H1 (cell line): ENCODE results near the gene CRHR2. TPM values are rescaled to one million over a fixed set of nuclear protein-coding genes. Genes with fewer than 3 reads are reported as not detected.

Experiments used
- CTCF ChIA-PET: fragments of 300-600 bp; sonication (Branson Sonifier 250); formaldehyde crosslinking; loops from one replicate; lab custom pipeline; 2021; ENCODE audit not compliant: partially characterized antibody; lab: Charles Lee
- POLR2A ChIA-PET: fragments of 300-600 bp; sonication (Branson Sonifier 250); formaldehyde crosslinking; loops from one replicate; lab custom pipeline; 2021; ENCODE audit warnings: inconsistent platforms; ENCODE audit not compliant: partially characterized antibody; lab: Charles Lee
- DNase-seq, 2 experiments: peaks; one replicate each; pipeline versions ENCODE4 v3.0.0 to v3.0.0-alpha.2; 2010 to 2022; ENCODE audit warnings: low spot score in 2 of 2, low read depth in 1 of 2, mixed read lengths in 1 of 2
- FAIRE-seq: peaks from 2 replicates; lab custom pipeline; 2011; peaks lifted over from hg19 to GRCh38; lab: Jason Lieb, UNC
- H2AFZ ChIP-seq: 2 replicates; pipeline ENCODE4 v1.8.1; 2012; ENCODE audit warnings: low read length, inconsistent platforms
- H2AK5ac ChIP-seq: 2 replicates; pipeline ENCODE4 v1.6.1; 2013; ENCODE audit warnings: low read depth, low read length
- H2BK120ac ChIP-seq: replicated peaks from 2 replicates; pipeline ENCODE3; 2013; ENCODE audit warnings: low read depth, low read length, inconsistent platforms
- H2BK12ac ChIP-seq: 2 replicates; pipeline ENCODE4 v1.6.1; 2013; ENCODE audit warnings: low read depth, low read length
- H2BK15ac ChIP-seq: 2 replicates; pipeline ENCODE4 v1.6.1; 2013; ENCODE audit warnings: low read length
- H2BK20ac ChIP-seq: 2 replicates; pipeline ENCODE4 v1.6.1; 2013; ENCODE audit warnings: low read length
- H2BK5ac ChIP-seq: 2 replicates; pipeline ENCODE4 v1.6.1; 2013; ENCODE audit warnings: low read depth, low read length
- H3K14ac ChIP-seq: 2 replicates; pipeline ENCODE4 v1.6.1; 2013; ENCODE audit warnings: inconsistent platforms; ENCODE audit not compliant: insufficient read length
- H3K18ac ChIP-seq: 2 replicates; pipeline ENCODE4 v1.6.1; 2013; ENCODE audit warnings: low read length; ENCODE audit errors: extremely low read depth
- H3K23ac ChIP-seq: 2 replicates; pipeline ENCODE4 v1.6.1; 2013; ENCODE audit warnings: inconsistent platforms; ENCODE audit not compliant: insufficient read length
- H3K23me2 ChIP-seq: 2 replicates; pipeline ENCODE4 v1.6.1; 2013; ENCODE audit warnings: low read depth, low read length
- H3K27ac ChIP-seq: 2 replicates; pipeline ENCODE4 v1.6.1; 2011; ENCODE audit warnings: low read depth, low read length, inconsistent platforms
- H3K27me3 ChIP-seq, 4 experiments: replicated peaks in 1 of 4; 1 replicate in 1 of 4; 2 replicates in 3 of 4; pipeline versions ENCODE4 v1.6.1 to v1.8.1; 2011 to 2013; ENCODE audit warnings: low read length in 3 of 4, mild to moderate bottlenecking in 3 of 4, inconsistent platforms in 2 of 4, mixed read lengths in 2 of 4, moderate library complexity in 1 of 4; ENCODE audit not compliant: control insufficient read depth in 3 of 4, insufficient read depth in 3 of 4; ENCODE audit errors: extremely low read depth in 1 of 4
- H3K36me3 ChIP-seq, 4 experiments: 2 replicates each; pipeline versions ENCODE4 v1.6.1 to v1.8.1; 2011 to 2013; ENCODE audit warnings: mild to moderate bottlenecking in 4 of 4, low read length in 3 of 4, moderate library complexity in 2 of 4, control low read depth in 1 of 4, inconsistent platforms in 1 of 4; ENCODE audit not compliant: insufficient read depth in 4 of 4, control insufficient read depth in 2 of 4
- H3K4ac ChIP-seq: replicated peaks from 2 replicates; pipeline ENCODE3; 2013; ENCODE audit warnings: low read length, low read depth, mixed read lengths, inconsistent platforms; ENCODE audit not compliant: insufficient read length
- H3K4me1 ChIP-seq, 4 experiments: replicated peaks in 1 of 4; 1 replicate in 1 of 4; 2 replicates in 3 of 4; pipeline versions ENCODE4 v1.6.1 to v1.8.1; 2011 to 2013; ENCODE audit warnings: low read length in 3 of 4, inconsistent platforms in 2 of 4, mixed read lengths in 1 of 4; ENCODE audit not compliant: insufficient read depth in 4 of 4, control insufficient read depth in 3 of 4
- H3K4me2 ChIP-seq, 2 experiments: 2 replicates each; pipeline versions ENCODE4 v1.6.1 to v1.8.1; 2011 to 2013; ENCODE audit warnings: low read depth in 2 of 2, low read length in 2 of 2, control low read depth in 1 of 2, inconsistent platforms in 1 of 2, mild to moderate bottlenecking in 1 of 2; ENCODE audit not compliant: insufficient read depth in 1 of 2
- H3K4me3 ChIP-seq, 4 experiments: fragments of 200-600, 300-600 bp in 1 of 4; sonication (generic), shearing (Covaris generic), sonication (Bioruptor Twin) in 1 of 4; 2 replicates each; pipeline versions ENCODE4 v1.5.1 to v1.8.1; 2011 to 2016; ENCODE audit warnings: low read length in 4 of 4, low read depth in 3 of 4, control low read depth in 2 of 4, inconsistent platforms in 2 of 4, mild to moderate bottlenecking in 2 of 4, mixed read lengths in 1 of 4, moderate library complexity in 1 of 4; ENCODE audit not compliant: insufficient read depth in 2 of 4; ENCODE audit errors: extremely low read depth in 1 of 4
- H3K56ac ChIP-seq: replicated peaks from 2 replicates; pipeline ENCODE3; 2013; ENCODE audit warnings: low read depth, mild to moderate bottlenecking, mixed read lengths, low read length, inconsistent platforms; ENCODE audit not compliant: insufficient read length
- H3K79me1 ChIP-seq: 2 replicates; pipeline ENCODE4 v1.6.1; 2013; ENCODE audit warnings: low read depth, low read length, control low read depth
- H3K79me2 ChIP-seq, 2 experiments: 2 replicates each; pipeline versions ENCODE4 v1.6.1 to v1.8.1; 2012 to 2013; ENCODE audit warnings: low read length in 2 of 2, mild to moderate bottlenecking in 2 of 2, inconsistent platforms in 1 of 2; ENCODE audit not compliant: insufficient read depth in 2 of 2, control insufficient read depth in 1 of 2
- H3K9ac ChIP-seq, 4 experiments: replicated peaks in 1 of 4; 1 replicate in 1 of 4; 2 replicates in 3 of 4; pipeline versions ENCODE4 v1.6.1 to v1.8.1; 2011 to 2013; ENCODE audit warnings: low read depth in 3 of 4, low read length in 3 of 4, control low read depth in 2 of 4, mild to moderate bottlenecking in 2 of 4, moderate library complexity in 2 of 4, inconsistent platforms in 1 of 4; ENCODE audit errors: extremely low read depth in 1 of 4
- H3K9me3 ChIP-seq, 2 experiments: 2 replicates each; pipeline versions ENCODE4 v1.6.1 to v1.8.1; 2012 to 2013; ENCODE audit warnings: mild to moderate bottlenecking in 2 of 2, moderate library complexity in 2 of 2, control low read depth in 1 of 2, inconsistent platforms in 1 of 2, low read depth in 1 of 2, low read length in 1 of 2, mixed read lengths in 1 of 2; ENCODE audit not compliant: insufficient read depth in 2 of 2
- H4K20me1 ChIP-seq, 2 experiments: replicated peaks in 1 of 2; 2 replicates each; pipeline versions ENCODE3 to v1.8.1; 2011 to 2013; ENCODE audit warnings: inconsistent platforms in 2 of 2, low read length in 2 of 2, mild to moderate bottlenecking in 1 of 2; ENCODE audit not compliant: insufficient read depth in 2 of 2, control insufficient read depth in 1 of 2
- H4K5ac ChIP-seq: 2 replicates; pipeline ENCODE4 v1.6.1; 2013; ENCODE audit warnings: low read length, low read depth, mixed read lengths, inconsistent platforms; ENCODE audit not compliant: insufficient read length
- H4K8ac ChIP-seq: 2 replicates; pipeline ENCODE4 v1.8.0; 2013; ENCODE audit warnings: mild to moderate bottlenecking, moderate library complexity, low read length, inconsistent platforms; ENCODE audit not compliant: insufficient read depth; ENCODE audit errors: extremely low read depth
- H4K91ac ChIP-seq: replicated peaks from 2 replicates; pipeline ENCODE3; 2013; ENCODE audit warnings: low read length, mixed read lengths, inconsistent platforms; ENCODE audit not compliant: insufficient read length
- RNF2 ChIP-seq: fragments of 200-900, 300-1000 bp; sonication (generic); IDR thresholded peaks from 2 replicates; pipeline ENCODE4 v1.7.1; 2016; ENCODE audit warnings: borderline replicate concordance, low read depth, mild to moderate bottlenecking, antibody characterized with exemption, low read length; ENCODE audit not compliant: poor library complexity, severe bottlenecking; ENCODE audit errors: missing control alignments
- TEAD4 ChIP-seq: IDR thresholded peaks from 2 replicates; pipeline ENCODE4 v1.6.1; 2012; ENCODE audit warnings: low read depth, low read length, inconsistent platforms, mixed read lengths
- WGBS, 2 experiments: shearing (Covaris generic) in 1 of 2; methylation state at CpG; one replicate each; pipeline versions ENCODE4 v1.1.6 to v1.1.7; 2013 to 2015; ENCODE audit warnings: low lambda C conversion rate in 2 of 2, mixed read lengths in 2 of 2, inconsistent platforms in 1 of 2, low coverage in 1 of 2, missing lambda C conversion rate in 1 of 2; ENCODE audit not compliant: insufficient replicate concordance in 2 of 2, insufficient coverage in 1 of 2, insufficient read length in 1 of 2; ENCODE audit errors: extremely low coverage in 1 of 2, missing lambda C conversion rate in 1 of 2; 5-methylcytosine and 5-hydroxymethylcytosine counted together
- polyA plus RNA-seq, 7 experiments: library from polyadenylated mRNA; depleted of rRNA in 3 of 7; stranded (reverse) in 5 of 7; unstranded in 2 of 7; fragments of >200 nt in 5 of 7; fragments of 200-250 nt in 2 of 7; gene quantifications; 1 replicate in 5 of 7; 2 replicates in 1 of 7; 4 replicates in 1 of 7; pipeline versions ENCODE4 v1.2.1 to v1.2.3, GENCODE V29; 2011 to 2013; ENCODE audit warnings: missing spikeins in 2 of 7, mixed read lengths in 2 of 7
- total RNA-seq: library from RNA; stranded (reverse); fragmentation: NEBNext Ultra II Directional; extraction: Animal tissue kit (Norgen Biotek cat#: 25700); gene quantifications from 2 replicates; pipeline ENCODE4 v1.2.1, GENCODE V29; 2021

The CRHR2 gene
- total and polyA plus RNA-seq, 2 of the 8 experiments (the other 6 are each of a cell fraction or from before 2014, with no cell fraction given) = 0.37 to 1.3 TPM

GRCh38 chr7:30700941-30701340 lies 18.7 kb upstream of the CRHR2 start:
- no peak overlapping the region for H3K27ac ChIP-seq
- peak overlapping the region in 1 of 2 experiments; percentile 17; a peak in 1 of 4 replicates for H3K4me2 ChIP-seq
- peaks cover 0 to 13% (median 8%) of the 10 kb centered on the region in 4 experiments; a peak in 6 of 7 replicates for H3K4me1 ChIP-seq
- H2AFZ ChIP-seq = no peak overlapping the region
- DNase-seq (no peak), FAIRE-seq (no peak)
- POLR2A ChIA-PET = interaction anchor here (1.0 to 1.4 kb wide), 2 partner anchors 8 to 66 kb away, joined by 3 read pairs; no protein-coding TSS in a partner anchor
- no peak overlapping the region for H3K9ac ChIP-seq
- H4K8ac ChIP-seq = no peak overlapping the region
- no peak overlapping the region for H2BK5ac ChIP-seq
- no peak overlapping the region for H3K4ac ChIP-seq
- no peak overlapping the region for H3K4me3 ChIP-seq
- no peak overlapping the region for H3K14ac ChIP-seq
- no peaks in the 10 kb centered on the region for H3K79me1 ChIP-seq
- no peak overlapping the region for H2BK120ac ChIP-seq
- H2BK12ac ChIP-seq = no peak overlapping the region
- WGBS, 2 experiments = 85% methylated on average over 3 of the region's 3 CpGs; no CpG with 5 or more reads in 1 of the 2 experiments
- H3K79me2 ChIP-seq = no peaks in the 10 kb centered on the region
- no peak overlapping the region for H3K23ac ChIP-seq
- H2AK5ac ChIP-seq = no peak overlapping the region
- no peaks in the 10 kb centered on the region; a peak in 1 of 7 replicates for H3K27me3 ChIP-seq
- no peak overlapping the region for H4K5ac ChIP-seq
- H3K23me2 ChIP-seq = no peaks in the 10 kb centered on the region
- 0 out of 2 replicates have a peak overlapping the region, but pooled peaks have one; percentile 63 for H2BK15ac ChIP-seq
- H3K18ac ChIP-seq = no peak overlapping the region
- H3K9me3 ChIP-seq = no peaks in the 10 kb centered on the region
- H3K56ac ChIP-seq = no peak overlapping the region
- no peak overlapping the region for H2BK20ac ChIP-seq
- TF ChIP-seq TEAD4 = 0 out of 2 replicates have a peak, but pooled peaks have one; percentile 45
- no peak for TF ChIP-seq RNF2
- TF ChIP-seq, all 59 proteins: peak for 1
- Histone ChIP-seq H4K20me1 (no peaks in the 10 kb centered on the region), H4K91ac (no peak overlapping the region), H3K36me3 (no peaks in the 10 kb centered on the region)
- CTCF ChIA-PET = interaction anchor here (0.8 to 9.9 kb wide), 15 partner anchors 9 to 98 kb away, joined by 3 to 162 read pairs (median 6); partner anchors contain the start of gene CRHR2
